Measurements from ENCODE around the gene PRPF31. TPM values are rescaled to one million over a fixed set of nuclear protein-coding genes. Genes with fewer than 3 reads are reported as not detected.

PRPF31 gene
- total RNA-seq, 1 donor from 2014 or later, result 25.3 TPM

- DNase-seq (ENCODE audit: low spot score in 2 of 2) (no peak), FAIRE-seq (no peak)
Observed at GRCh38 chr19:54137699-54138488, 22.3 kb downstream of the PRPF31 start, which contains the start of gene CNOT3. TSS of gene CNOT3 (plus strand) at chr19:54137762. CDS start at chr19:54142979, 5,217 bp downstream.

- DNase-seq (ENCODE audit: low spot score in 2 of 2) (no peak), FAIRE-seq (no peak)
Observed at GRCh38 chr19:54138489-54139256, 23.1 kb downstream of the PRPF31 start.

DNA sequence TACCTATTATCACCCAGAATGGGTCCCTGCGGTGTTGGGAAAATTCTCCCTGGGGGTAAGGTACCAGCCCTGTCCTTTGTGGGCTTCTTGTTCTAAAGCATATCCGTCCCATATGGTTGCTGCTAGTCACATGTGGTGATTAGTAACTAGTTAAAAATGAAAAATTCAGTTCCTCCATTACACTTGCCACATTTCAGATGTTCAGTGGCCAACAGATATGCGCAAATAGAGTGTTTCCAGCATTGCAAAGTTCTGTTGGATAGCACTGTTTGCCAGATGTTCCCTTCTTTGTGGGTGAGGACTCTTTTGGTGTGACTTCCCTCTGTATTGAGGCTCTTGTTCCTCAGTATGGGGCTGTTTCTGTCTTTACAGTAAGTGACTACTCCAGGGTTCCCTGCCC is 25.8 kb downstream of the PRPF31 start:
- FAIRE-seq, result no peak

DNA sequence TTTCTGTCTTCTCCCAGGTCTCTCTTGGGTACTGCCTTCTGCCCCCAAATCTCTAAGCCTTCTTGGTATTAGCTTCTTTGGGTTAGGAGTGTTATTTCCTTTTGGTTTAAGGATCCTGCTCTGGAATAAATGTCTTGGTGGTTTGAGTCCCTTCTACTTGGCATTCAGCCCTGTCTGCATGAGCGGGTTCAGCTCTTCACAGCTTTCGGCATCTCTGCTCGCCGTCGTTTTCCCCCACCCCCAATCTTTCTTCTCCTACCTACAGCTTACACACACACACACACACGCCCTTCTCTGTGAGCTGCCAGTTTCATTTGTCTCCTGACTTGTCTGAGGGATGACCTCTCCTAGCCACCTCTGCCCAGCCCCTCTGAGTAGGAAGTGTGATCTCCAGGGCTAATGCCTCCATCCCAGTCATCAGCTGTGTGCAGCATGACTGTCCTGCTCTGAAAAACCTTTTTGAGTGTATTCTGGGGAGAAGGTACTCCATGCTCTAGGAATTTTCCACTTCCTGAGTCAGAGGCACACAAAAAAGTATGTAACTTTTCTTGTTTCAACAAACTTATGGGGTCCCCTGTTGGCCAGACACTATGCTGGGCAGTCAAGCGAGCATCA is 26.7 kb downstream of the PRPF31 start:
- DNase-seq (ENCODE audit: low spot score in 2 of 2) (no peak), FAIRE-seq (no peak)

More for the DNA sequence above, 25.8 kb downstream of the PRPF31 start:
- DNase-seq (ENCODE audit: low spot score in 2 of 2), result no peak

- FAIRE-seq (no peak), DNase-seq (ENCODE audit: low spot score in 2 of 2) (no peak)
Observed at GRCh38 chr19:54145541-54146158, 30.1 kb downstream of the PRPF31 start.

GRCh38 chr19:54147676-54148075 is 32.1 kb downstream of the PRPF31 start:
- DNase-seq (ENCODE audit: low spot score in 2 of 2), result no peak
- no peak for FAIRE-seq

DNA sequence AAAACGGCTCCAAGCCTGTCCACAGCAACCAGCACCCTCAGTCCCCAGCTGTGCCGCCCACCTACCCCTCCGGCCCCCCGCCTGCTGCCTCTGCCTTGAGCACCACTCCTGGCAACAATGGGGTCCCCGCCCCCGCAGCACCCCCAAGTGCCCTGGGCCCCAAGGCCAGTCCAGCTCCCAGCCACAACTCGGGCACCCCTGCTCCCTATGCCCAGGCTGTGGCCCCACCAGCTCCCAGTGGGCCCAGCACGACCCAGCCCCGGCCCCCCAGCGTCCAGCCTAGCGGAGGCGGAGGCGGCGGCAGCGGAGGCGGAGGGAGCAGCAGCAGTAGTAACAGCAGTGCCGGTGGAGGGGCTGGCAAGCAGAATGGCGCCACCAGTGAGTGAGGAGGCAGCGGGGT is 32.6 kb downstream of the PRPF31 start:
- DNase-seq (ENCODE audit: low spot score in 2 of 2) (no peak), FAIRE-seq (no peak)

DNA sequence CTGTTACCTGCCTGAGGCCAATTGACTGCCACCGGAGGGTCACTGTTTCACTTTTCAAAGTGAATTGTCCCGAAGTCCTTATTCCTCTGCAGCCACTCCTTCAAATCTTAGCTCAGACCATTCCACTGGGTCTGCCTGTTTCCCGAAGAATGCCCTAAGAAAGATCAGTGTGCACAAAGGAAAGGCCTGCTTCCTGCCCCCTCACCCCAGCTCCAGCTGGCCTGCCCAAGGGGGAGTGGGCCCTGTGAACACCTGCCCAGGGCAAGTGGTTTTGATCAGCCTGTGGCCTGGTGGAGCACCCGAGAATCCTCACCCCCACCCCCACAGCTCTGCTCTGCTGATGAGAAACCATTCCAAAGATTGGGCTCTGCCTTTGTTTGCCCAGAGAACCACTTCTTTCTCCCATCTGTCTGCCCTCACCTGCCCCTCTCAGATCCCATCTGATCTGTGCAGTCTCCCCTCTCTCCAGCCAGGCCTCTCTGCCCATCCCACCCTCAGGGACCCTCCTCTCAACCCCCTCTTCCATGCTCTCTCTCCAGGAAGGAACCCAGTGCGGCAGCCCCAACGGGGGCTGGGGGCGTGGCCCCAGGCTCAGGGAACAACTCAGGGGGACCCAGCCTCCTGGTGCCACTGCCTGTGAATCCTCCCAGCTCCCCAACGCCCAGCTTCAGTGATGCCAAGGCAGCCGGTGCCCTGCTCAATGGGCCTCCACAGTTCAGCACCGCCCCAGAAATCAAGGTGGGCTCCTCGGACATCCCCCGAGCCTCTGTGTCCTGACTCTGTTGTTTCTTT is 33.7 kb downstream of the PRPF31 start:
- DNase-seq (ENCODE audit: low spot score in 2 of 2) (no peak), FAIRE-seq (no peak)

DNA sequence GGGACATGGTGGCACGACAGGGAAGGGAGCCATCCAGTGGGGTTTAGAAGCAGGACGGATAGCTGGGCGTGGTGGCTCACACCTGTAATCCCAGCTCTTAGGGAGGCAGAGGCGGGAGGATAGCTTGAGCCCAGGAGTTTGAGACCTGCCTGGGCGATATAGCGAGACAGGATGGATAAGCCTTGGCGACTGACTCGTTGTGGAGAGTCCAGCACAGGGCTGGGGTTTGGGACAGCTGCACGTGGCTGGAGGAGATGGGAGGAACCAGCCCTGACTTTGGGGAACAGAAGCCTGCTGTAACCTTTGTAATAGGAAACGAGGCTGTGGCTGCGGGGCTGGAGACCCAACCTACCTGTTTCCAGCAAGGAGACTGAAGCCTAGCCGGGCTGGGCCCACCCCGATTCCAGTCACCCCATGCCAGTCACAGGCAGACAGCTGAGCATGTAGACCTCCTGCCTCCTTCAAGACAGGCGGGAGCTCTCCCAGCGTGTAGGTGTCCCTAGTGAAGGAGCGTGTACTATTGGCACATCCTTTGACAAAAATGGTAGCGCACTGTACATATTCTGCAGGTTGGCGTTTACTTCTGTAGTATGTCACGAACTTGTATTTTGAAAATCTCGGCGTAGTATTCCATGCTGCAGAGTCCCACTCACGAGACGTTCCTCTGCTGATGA is 35.9 kb downstream of the PRPF31 start:
- DNase-seq (ENCODE audit: low spot score in 2 of 2) (no peak), FAIRE-seq (no peak)

DNA sequence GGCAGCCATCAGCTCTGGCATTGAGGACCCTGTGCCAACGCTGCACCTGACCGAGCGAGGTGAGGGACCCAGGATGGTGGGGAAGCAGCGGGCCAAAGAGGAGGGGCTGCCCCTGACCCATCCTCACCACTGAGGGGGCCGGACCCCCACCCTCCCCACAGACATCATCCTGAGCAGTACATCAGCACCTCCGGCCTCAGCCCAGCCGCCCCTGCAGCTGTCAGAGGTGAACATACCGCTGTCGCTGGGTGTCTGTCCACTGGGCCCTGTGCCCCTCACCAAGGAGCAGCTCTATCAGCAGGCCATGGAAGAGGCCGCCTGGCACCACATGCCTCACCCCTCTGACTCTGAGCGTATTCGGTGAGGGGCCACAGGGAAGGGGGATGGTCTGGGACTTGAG is 36.7 kb downstream of the PRPF31 start:
- no peak for FAIRE-seq
- no peak for DNase-seq (ENCODE audit: low spot score in 2 of 2)

DNA sequence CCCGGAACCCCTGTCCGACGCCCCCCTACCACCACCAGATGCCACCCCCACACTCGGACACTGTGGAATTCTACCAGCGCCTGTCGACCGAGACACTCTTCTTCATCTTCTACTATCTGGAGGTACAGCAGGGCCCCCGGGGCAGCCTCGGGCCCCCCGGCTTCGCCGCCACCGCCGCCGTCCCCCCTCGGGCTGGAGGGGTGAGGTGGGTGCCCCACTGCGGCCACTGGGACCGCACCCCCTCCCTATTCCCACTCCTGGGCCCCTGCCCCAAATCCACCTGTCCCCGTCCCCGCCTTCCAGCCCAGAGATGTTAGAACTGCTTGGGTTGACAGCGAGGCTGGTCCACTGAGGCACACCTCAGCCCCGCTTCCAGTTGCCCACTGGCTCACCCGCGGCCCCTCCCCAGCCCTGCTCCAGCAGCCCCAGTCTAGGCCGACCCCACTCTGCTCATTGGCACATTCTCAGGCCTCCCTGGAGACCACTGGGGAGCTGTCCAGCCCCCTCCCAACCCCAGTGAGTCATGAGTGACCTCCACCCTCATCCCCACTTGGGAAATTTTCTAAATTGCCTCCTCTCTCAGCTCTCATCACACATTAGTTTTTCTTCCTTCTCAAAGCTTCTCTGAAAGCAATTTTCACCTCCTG is 37.4 kb downstream of the PRPF31 start:
- no peak for DNase-seq (ENCODE audit: low spot score in 2 of 2)
- FAIRE-seq, result no peak

GRCh38 chr19:54153731-54154326 is 38.3 kb downstream of the PRPF31 start:
- FAIRE-seq (no peak), DNase-seq (ENCODE audit: low spot score in 2 of 2) (no peak)

DNA sequence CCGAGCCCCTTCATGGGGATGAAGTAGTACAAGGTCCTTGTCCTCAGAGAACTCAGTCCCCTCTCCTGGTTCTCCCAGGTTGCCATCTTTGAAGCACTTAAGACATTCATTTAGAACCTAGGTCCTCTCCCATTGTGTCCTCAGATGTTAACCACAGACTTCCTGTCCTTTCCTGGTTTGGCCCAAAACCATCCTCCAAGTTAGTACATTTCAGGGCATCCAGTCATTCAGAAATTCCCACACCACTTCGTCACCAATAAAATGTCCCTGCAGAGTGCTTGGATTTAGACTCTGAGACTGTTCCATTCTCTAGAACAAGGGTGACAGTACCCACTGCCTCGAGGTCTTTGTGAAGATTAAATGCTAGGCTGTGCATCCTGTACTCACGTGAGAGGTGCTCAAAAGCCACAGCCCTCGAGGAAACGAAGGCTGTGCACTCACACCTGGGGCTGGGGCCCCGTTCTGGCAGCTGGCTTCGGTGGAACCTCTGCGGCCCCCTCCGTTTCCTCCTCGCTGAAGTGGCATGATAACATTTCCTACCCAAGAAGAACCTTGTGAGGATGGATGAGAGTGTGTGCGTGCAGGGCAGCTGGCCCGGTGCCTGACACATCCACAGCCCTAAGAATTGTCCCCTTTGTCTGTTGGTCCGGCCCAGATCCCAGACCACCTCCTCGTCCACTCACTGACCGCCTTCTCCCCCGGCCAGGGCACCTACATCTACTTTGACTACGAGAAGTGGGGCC is 39.2 kb downstream of the PRPF31 start:
- DNase-seq (ENCODE audit: low spot score in 2 of 2) (no peak), FAIRE-seq (no peak)

DNA sequence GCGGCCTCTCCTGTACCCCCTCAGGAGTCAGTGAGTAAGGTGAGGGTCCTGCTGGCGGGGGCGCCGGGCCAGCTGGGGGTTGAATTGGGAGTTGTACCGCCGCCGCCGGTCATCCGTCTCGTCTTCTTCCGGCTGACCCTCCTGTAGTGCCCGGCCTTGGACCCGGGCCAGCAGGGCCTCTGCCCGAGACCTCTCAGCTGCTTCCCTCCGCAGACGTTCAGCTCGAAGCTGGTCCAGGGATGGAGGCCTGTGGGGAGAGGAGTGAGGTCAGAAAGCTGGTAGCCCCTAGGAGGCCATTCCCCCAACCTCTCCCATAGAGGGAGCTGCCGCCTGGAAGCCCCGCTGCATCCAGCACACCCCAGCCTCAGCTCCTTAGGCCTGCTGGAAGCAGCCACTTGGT is 40.1 kb downstream of the PRPF31 start:
- DNase-seq (ENCODE audit: low spot score in 2 of 2) (no peak), FAIRE-seq (no peak)

DNA sequence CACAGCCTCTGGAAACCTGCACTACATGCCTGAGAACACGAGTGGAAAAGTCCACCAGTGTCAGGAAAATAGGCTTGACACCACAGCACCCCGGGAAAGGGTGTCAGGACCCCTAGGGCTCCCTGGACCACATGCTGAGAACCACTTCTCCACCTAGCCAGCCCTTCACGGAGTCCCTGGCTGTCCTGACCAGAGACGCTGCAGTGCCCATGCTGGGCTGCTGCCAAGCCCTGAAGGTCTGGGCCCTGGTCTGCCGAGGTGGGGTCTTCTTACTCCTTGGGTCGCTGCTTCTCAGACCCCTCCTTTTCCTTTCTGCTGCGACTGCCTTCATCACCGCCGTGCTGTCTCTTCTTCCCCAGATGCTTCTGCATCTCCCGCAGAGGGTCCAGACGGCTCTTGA is 40.9 kb downstream of the PRPF31 start:
- DNase-seq (ENCODE audit: low spot score in 2 of 2) (no peak), FAIRE-seq (no peak)

DNA sequence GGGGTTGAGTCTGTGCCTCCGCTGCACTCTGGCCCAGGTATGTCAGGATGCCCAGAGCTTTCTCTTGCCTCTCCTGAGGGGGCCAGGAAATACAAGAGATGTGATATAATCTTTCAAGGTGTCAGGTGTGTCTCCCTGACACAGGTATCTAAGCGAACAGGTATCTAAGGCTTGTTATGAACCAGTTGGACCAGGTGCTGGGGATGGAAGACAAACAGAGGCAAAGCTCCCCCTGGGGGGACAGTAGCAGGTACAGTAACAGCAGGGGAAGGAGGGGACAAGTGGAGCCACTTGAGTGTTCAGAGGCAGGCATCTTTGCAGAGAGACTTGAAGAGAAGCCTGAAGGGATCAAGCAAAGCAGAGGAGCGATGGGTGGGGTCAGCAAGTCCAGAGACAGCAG is 41.4 kb downstream of the PRPF31 start:
- DNase-seq (ENCODE audit: low spot score in 2 of 2) (no peak), FAIRE-seq (no peak)

GRCh38 chr19:54158812-54159351 is 43.3 kb downstream of the PRPF31 start:
- DNase-seq (ENCODE audit: low spot score in 2 of 2) (peak in 1 of 2 donors; percentile 52), FAIRE-seq (no peak)
